HEK293T (cell line): ENCODE data around the gene PAAF1.

Experiments
- ARNT ChIP-seq: fragments of 450-650 bp; IDR thresholded peaks from 2 replicates; pipeline ENCODE4 v1.6.1; 2017; ENCODE audit warnings: mild to moderate bottlenecking
- BHLHE40 ChIP-seq: fragments of 450-650 bp; IDR thresholded peaks from 2 replicates; pipeline ENCODE4 v1.6.1; 2016; ENCODE audit warnings: mild to moderate bottlenecking, moderate library complexity, borderline replicate concordance
- CTBP1 ChIP-seq: fragments of 450-650 bp; IDR thresholded peaks from 2 replicates; pipeline ENCODE4 v1.6.1; 2016; ENCODE audit warnings: borderline replicate concordance
- TF ChIP-seq, protein P1 (sequence below): fragments of 450-650 bp; IDR thresholded peaks from 2 replicates; pipeline ENCODE4 v1.6.1; 2016

DNA sequence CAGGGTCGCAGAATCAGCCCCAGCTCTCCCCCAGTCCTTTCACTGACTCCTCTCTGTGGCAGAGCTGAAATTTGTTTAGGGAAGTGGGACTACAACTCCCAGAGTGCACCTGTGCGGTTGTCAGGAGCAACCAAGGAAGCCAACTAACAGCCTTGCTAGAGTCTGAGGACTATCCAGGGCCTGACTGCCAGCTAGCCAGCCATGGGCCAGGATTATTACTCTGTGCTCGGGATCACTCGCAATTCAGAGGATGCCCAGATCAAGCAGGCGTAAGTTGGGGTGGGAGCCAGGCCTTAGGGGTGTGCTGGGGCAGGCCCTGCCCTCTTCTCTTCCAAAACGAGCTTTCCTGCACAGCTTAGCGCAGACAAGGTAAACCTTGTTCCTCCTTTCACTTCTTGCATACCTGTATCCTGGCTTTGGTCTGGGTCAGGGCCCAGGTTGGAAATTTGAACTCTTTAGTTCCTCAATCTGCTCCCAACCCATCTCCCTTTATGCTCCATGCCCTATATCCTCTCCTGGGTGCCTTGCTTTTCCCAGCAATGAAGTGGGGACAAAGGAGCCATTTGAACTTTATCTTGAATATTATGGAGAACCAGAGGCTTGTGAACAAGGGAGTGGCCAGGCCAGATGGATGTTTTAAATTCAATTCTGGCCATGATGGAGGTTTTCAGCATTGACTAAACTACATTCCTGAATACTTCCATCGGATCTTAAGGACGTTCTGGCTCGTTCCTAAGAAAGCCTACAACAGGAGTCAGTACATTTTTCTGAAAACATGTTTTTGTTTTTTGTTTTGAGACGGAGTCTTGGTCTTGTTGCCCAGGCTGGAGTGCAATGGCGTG lies 74.3 kb downstream of the PAAF1 start, which contains the start of gene DNAJB13:
- TF ChIP-seq CTBP1 (no peak), BHLHE40 (no peak), ARNT (no peak)
- TF ChIP-seq, protein P1, sequence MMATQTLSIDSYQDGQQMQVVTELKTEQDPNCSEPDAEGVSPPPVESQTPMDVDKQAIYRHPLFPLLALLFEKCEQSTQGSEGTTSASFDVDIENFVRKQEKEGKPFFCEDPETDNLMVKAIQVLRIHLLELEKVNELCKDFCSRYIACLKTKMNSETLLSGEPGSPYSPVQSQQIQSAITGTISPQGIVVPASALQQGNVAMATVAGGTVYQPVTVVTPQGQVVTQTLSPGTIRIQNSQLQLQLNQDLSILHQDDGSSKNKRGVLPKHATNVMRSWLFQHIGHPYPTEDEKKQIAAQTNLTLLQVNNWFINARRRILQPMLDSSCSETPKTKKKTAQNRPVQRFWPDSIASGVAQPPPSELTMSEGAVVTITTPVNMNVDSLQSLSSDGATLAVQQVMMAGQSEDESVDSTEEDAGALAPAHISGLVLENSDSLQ: no peak
